GM10266 (cell line): ENCODE results near the gene ZNF318.
"Not testable (repeated sequence)": the region's sequence is repeated elsewhere in the genome, so short reads cannot be mapped to it uniquely, and the experiment has no call there.

ENCODE experiments used
- DNase-seq: peaks from one replicate; pipeline ENCODE4 v3.0.0; 2012; ENCODE audit errors: extremely low spot score
- CTCF ChIP-seq: IDR thresholded peaks from 2 replicates; pipeline ENCODE4 v1.5.1; 2012; ENCODE audit warnings: mild to moderate bottlenecking, low read depth; ENCODE audit not compliant: control insufficient read depth, insufficient read depth; ENCODE audit errors: missing control alignments

ZNF318 gene

DNA sequence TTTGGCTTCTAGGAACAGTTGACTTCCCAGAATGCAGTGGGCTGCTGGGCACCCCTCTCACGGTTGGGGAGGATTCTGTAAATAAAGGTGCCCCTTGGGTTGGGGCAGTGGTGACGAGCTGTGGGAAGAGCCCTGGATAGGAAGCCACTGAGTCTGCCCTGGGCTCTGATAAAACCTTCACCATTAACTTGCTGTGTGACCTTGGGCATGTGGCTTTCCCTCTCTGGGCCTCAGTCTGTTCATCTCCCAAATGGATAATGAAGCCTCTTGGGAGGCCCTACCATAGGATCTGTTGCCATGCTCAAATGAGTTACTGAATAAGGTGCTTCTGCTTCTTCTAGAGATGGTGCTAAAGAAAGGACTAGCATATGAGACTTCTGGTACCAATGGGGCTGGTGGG is 64.6 kb downstream of the ZNF318 start:
- no peak for DNase-seq
- TF ChIP-seq CTCF, result no peak

DNA sequence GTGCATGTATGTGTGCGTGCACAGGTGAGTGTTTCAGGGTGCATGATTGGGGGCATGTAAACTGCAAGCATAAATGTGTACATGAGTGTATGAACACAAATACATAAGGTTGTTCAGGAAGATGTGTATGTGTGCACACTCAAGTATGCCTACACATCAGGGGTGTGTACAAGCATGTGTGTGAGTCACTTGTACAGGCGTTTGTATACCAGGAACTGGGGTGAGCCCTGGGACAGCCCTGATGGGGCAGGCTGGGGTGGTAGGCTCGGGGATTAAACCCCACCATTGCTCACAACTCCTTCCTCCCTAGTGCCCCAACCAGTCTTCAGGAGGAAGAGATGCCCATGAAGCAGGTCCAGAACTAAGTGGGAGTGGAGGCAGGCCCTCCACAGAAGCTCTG is 65.1 kb downstream of the ZNF318 start:
- DNase-seq, result no peak
- no peak for TF ChIP-seq CTCF

GRCh38 chr6:43303751-43304331 is 65.6 kb downstream of the ZNF318 start:
- no peak for TF ChIP-seq CTCF
- peak; percentile 5 for DNase-seq

DNA sequence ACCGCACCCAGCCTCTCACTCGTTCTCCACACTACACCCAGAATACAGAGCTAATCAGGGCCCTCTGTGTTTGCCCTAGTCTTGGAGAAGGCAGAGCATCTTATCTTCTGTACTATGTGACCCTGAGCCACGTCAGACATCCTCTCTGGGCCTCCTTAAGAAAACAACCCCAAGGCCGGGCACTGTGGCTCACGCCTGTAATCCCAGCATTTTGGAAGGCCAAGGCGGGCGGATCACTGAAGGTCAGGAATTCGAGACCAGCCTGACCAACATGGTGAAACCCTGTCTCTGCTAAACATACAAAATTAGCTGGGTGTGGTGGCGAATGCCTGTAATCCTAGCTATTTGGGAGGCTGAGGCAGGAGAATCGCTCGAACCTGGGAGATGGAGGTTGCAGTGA is 66.4 kb downstream of the ZNF318 start:
- not testable (repeated sequence) for DNase-seq

DNA sequence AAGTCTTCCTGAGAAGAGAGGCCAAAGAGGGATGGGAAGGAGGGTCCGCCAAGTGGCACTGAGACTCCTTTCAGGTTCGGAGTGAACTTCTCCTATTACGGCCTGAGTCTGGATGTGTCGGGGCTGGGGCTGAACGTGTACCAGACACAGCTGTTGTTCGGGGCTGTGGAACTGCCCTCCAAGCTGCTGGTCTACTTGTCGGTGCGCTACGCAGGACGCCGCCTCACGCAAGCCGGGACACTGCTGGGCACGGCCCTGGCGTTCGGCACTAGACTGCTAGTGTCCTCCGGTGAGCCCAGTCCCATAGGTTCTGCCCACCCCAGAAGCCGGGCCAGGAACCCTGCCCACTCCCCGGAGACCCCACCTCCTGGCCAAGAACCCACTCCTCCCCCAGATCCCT is 67.3 kb downstream of the ZNF318 start:
- no peak for DNase-seq
- no peak for TF ChIP-seq CTCF

DNA sequence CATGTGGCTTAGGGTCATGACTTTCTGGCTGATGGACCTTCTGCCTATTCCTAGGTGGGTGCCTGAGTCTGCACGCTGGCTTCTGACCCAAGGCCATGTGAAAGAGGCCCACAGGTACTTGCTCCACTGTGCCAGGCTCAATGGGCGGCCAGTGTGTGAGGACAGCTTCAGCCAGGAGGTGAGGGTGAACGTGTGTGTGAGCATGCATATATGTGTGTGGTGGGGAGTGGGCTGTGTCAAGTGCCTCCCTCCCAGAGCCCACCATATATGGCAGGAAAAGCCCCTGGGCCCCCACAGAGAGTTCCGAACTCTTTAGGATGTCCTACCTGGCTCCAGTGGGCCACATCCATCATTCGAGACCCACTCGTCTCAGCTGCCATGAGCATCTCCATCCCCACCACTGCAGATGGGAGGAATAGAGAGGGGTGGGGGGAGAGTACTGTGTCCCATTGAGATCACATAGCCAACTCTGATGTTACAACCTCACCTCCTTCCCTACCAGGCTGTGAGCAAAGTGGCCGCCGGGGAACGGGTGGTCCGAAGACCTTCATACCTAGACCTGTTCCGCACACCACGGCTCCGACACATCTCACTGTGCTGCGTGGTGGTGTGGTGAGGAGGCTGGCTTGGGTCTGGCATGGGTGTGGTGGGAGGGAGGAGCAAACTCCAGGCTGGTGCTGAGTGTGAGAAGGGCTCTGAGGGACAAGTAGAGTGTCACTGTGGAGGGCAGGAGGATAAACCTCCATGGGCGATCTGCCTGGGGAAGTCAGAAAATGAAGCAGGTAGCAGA is 68.2 kb downstream of the ZNF318 start:
- DNase-seq, result no peak
- TF ChIP-seq CTCF, result no peak

GRCh38 chr6:43299338-43300293 is 69.8 kb downstream of the ZNF318 start:
- peak; percentile 4 for DNase-seq
- TF ChIP-seq CTCF, result no peak
